Ishikawa (cell line): ENCODE results near the gene POLR3G.

Source experiments
- CEBPB ChIP-seq: IDR thresholded peaks from 2 replicates; pipeline ENCODE4 v1.6.1; 2012
- CREB1 ChIP-seq: IDR thresholded peaks from 2 replicates; pipeline ENCODE4 v1.6.1; 2012; ENCODE audit warnings: low read depth
- RAD21 ChIP-seq: IDR thresholded peaks from 2 replicates; pipeline ENCODE4 v1.6.1; 2012; ENCODE audit warnings: low read depth
- REST ChIP-seq: IDR thresholded peaks from 2 replicates; pipeline ENCODE4 v1.6.1; 2012; ENCODE audit warnings: low read depth, mild to moderate bottlenecking
- TCF12 ChIP-seq: IDR thresholded peaks from 2 replicates; pipeline ENCODE4 v1.6.1; 2012; ENCODE audit warnings: low read depth
- TEAD4 ChIP-seq: IDR thresholded peaks from 2 replicates; pipeline ENCODE4 v1.6.1; 2012
- YY1 ChIP-seq: IDR thresholded peaks from 2 replicates; pipeline ENCODE4 v1.6.1; 2012; ENCODE audit warnings: low read depth
- TF ChIP-seq, protein P1 (sequence below): IDR thresholded peaks from 2 replicates; pipeline ENCODE4 v1.6.1; 2012

DNA sequence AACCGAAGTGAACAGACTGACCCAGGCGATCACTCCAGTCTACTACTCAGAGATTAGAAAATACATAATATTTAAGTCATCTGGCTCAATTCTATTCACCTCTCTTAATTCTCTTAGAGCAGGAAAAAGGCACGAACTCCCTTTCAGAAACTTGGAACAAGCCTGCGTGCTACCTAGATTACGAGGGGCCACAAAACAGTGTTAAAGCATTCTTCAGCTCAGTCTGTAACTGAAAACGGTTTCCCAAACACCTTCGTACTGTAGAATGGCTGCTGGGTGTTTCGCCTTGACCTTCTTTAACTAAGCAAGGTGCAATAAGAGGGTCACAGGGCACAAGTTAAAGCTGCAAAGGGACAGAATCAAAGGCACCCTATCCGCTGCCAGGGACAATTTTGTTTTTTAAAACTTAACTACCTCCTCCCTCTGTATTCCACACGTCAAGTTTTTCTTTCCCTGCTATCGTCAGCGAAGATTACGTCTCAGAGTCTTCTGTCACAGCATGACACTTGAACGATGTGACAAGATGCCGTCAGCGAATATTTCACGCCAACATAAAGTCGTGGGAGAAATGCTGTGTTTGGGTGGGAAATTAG lies 54.0 kb downstream of the POLR3G start:
- TF ChIP-seq, protein P1, sequence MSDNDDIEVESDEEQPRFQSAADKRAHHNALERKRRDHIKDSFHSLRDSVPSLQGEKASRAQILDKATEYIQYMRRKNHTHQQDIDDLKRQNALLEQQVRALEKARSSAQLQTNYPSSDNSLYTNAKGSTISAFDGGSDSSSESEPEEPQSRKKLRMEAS = no peak
- TF ChIP-seq TEAD4 (no peak), TCF12 (no peak), REST (no peak), YY1 (no peak), RAD21 (no peak), CREB1 (no peak), CEBPB (no peak)
